Skin of body (tissue), 2 donors: Measurements from ENCODE around the gene RIN3. TPM values are rescaled to one million over a fixed set of nuclear protein-coding genes. Genes with fewer than 3 reads are reported as not detected.
"Not testable (repeated sequence)": the region's sequence is repeated elsewhere in the genome, so short reads cannot be mapped to it uniquely, and the experiment has no call there.

ENCODE experiments used
- DNase-seq: peaks from one replicate; lab custom pipeline; 2025; lab: John Stamatoyannopoulos, UW
- total RNA-seq: library from RNA; depleted of rRNA; stranded (reverse); fragments of >200 nt; gene quantifications from one replicate; pipeline ENCODE4 v1.2.3, GENCODE V29; 2014

The RIN3 gene
- total RNA-seq, 1 donor from 2014 or later: 8.2 TPM

- DNase-seq: no peak
Measured at GRCh38 chr14:92622311-92622710, 108.7 kb downstream of the RIN3 start.

- no peak for DNase-seq
Measured at GRCh38 chr14:92624764-92625163, 111.2 kb downstream of the RIN3 start.

GRCh38 chr14:92625213-92625612 is 111.6 kb downstream of the RIN3 start:
- DNase-seq: no peak

DNA sequence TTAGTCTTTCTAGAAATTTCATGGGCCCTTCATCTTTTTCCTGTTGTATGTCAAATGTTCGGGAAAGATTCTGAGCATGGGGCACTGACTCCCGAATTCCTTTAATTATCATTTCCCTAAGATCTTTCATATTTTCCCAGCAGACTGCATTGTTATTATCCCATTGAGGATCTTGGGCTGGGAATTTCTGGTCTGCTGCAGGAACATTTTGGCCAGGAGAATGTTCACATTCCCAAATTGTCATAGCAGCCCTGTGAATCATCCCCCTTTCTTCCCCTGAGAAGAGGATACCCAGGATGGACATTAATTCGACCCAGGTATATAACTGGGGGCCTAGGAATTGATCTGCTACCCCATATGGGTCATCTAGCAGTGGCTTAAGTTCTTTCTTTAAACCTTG is 112.5 kb downstream of the RIN3 start:
- DNase-seq: no peak

GRCh38 chr14:92627707-92628215 is 114.2 kb downstream of the RIN3 start:
- DNase-seq: no peak

DNA sequence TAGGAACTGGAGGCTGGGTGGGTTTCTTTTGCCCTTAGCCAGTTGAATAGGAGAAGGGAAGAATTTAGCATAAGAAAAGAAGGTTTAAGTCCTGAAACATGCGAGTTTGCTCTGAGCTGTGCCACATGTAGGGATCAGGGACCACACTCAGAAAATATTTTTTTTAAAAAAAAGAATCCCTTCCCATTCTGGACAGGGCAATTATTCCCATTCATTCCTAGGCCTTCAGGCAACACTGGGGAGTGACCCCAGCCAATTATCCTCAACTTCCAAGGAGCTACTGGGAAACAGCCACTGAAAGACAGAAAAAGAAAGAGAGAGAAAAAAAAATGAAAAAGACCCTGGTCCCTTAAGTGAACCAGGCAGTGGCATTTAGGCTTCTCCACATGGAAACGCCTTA is 115.1 kb downstream of the RIN3 start:
- no peak for DNase-seq

GRCh38 chr14:92630367-92630766 is 116.8 kb downstream of the RIN3 start:
- DNase-seq: no peak

DNA sequence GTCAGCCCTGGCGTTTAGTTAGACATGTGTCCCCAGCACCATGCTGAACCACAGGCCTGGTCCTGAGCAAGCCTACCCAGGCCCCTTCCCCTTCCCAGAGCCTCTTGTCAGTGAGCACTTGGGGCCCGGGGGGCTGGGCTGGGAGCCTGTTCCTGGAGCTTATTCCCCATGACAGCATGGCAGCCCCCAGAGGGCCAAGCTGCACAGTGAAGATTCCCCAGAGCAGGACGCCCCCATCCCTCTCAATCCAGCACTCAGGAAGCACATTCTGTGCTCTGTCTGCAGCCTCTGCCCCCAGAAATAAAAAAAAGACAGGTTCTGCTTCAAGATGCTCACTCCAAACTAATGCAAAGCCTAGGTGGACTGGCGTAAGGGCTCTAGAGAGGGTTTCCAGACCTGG is 117.5 kb downstream of the RIN3 start:
- DNase-seq: no peak

- no peak for DNase-seq
Measured at GRCh38 chr14:92632546-92633273, 119.1 kb downstream of the RIN3 start.

DNA sequence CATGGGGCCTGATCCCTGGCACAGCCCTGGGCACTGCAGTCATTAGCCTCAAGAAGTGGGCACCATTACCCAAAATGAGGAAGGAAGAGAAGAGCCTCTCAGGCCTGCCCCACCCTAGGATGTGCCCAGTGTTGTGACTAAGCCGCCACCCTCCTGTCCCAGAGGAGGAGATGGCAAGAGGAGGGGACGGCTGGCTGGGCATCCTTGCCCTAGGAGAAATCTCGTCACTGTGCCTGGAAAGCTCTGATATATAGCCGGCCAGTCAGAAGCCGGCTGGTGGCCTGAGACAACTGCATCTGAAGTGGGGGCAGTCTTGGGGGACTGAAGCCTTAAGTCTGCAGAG is 119.7 kb downstream of the RIN3 start:
- DNase-seq: no peak

DNA sequence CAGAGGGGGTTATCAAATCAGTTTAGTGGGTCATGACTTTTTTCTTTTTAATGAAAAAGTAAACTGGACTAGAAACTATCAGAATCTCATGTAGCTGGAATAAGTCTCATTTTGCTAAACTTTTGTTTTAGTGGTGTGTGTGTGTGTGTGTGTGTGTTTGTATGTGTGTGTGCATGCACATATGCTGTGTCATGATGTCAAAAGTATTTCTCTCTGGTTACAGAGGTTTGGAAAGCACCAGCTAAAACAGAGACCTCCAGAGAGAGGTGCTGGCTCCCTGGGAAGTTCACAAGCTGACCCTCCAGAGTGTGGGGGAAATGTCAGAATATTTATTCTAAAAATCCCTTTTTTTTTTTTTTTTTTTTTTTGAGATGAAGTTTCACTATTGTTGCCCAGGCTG is 120.1 kb downstream of the RIN3 start:
- DNase-seq: no peak

GRCh38 chr14:92635031-92635430 is 121.5 kb downstream of the RIN3 start:
- no peak for DNase-seq

- DNase-seq: no peak
Measured at GRCh38 chr14:92635896-92636295, 122.3 kb downstream of the RIN3 start.

DNA sequence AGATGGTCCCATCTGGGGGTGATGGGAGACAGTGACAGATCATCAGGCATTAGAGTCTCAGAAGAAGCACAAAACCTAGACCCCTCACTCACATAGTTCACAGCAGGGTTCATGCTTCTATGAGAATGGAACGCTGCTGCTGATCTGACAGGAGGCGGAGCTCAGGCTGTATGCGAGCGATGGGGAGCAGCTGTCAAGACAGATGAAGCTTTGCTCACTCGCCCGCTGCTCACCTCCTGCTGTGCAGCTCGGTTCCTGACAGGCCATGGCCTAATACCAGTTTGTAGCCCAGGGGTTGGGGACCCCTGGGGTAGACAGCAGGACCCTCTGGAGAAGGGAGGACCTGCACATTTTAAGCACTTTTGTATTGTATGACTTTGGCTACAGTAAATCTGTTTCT is 123.6 kb downstream of the RIN3 start:
- peak; percentile 57 for DNase-seq

- DNase-seq: no peak
Measured at GRCh38 chr14:92637864-92638263, 124.3 kb downstream of the RIN3 start.

GRCh38 chr14:92638266-92638665 is 124.7 kb downstream of the RIN3 start:
- no peak for DNase-seq

- DNase-seq: no peak
Measured at GRCh38 chr14:92638904-92639303, 125.3 kb downstream of the RIN3 start.

GRCh38 chr14:92639472-92640117 is 126.0 kb downstream of the RIN3 start:
- DNase-seq: not testable (repeated sequence)

DNA sequence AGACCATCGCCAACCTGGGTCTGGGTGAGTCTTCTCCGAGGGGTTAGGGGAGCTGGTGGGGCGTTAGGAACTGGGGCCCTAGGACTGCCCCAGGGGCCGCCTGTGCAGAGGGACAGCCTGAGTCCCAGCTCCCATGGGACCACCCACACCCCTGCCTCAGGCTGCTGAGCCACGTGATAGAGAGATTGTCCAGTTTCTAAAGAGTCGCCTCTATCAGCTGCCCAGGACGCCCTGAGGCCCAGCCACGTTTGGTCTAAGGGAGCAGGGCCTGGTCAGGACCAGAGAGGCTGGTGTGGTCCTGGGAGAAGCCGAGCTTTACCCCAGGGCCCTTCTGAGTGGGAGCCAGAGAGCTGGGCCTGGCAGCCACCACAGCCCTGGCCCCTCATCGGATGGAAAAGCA is 127.7 kb downstream of the RIN3 start:
- no peak for DNase-seq

- no peak for DNase-seq
Measured at GRCh38 chr14:92644171-92644969, 130.8 kb downstream of the RIN3 start.

- no peak for DNase-seq
Measured at GRCh38 chr14:92644970-92645515, 131.5 kb downstream of the RIN3 start.
